Left ventricle myocardium inferior (tissue), 1 donor: ENCODE measurements around the gene C2orf49. TPM values are rescaled to one million over a fixed set of nuclear protein-coding genes. Genes with fewer than 3 reads are reported as not detected.
A peak's percentile ranks its signal among the peaks of the same experiment; 100 is the strongest.

ENCODE experiments used
- DNase-seq: peaks from one replicate; pipeline ENCODE4 v3.0.0-alpha.2; 2020
- H3K27ac ChIP-seq: fragments of 200-600 bp; replicated peaks from 2 replicates; pipeline ENCODE4 v1.8.0; 2021
- H3K27me3 ChIP-seq: fragments of 200-600 bp; 2 replicates; pipeline ENCODE4 v1.8.0; 2021; ENCODE audit warnings: low read depth
- H3K36me3 ChIP-seq: fragments of 200-600 bp; 2 replicates; pipeline ENCODE4 v1.8.0; 2021
- H3K4me1 ChIP-seq: fragments of 200-600 bp; 2 replicates; pipeline ENCODE4 v1.8.0; 2021
- H3K4me3 ChIP-seq: fragments of 200-600 bp; 2 replicates; pipeline ENCODE4 v1.8.0; 2021; ENCODE audit warnings: mild to moderate bottlenecking, moderate library complexity
- H3K9me3 ChIP-seq: fragments of 200-600 bp; replicated peaks from 2 replicates; pipeline ENCODE4 v1.8.0; 2021
- CTCF ChIP-seq: fragments of 200-600 bp; IDR thresholded peaks from 2 replicates; pipeline ENCODE4 v1.8.0; 2021; ENCODE audit warnings: antibody characterized with exemption, mild to moderate bottlenecking, borderline replicate concordance
- intact Hi-C: fragments of 100-400 bp; cut with micrococcal nuclease; formaldehyde crosslinking; loops from one replicate; pipeline ENCODE4 v1.11.0; 2022
- total RNA-seq: library from RNA; stranded (reverse); fragmentation: NEBNext Ultra II Directional; extraction: Animal tissue kit (Norgen Biotek cat#: 25700); gene quantifications from one replicate; pipeline ENCODE4 v1.2.1, GENCODE V29; 2021
- donor health status: DM: no; HTN: yes; CAD: no; lungs with severe emphysema.

The C2orf49 gene
- total RNA-seq, 1 donor from 2014 or later: 22.7 TPM

GRCh38 chr2:105378921-105379383, 41.6 kb downstream of the C2orf49 start:
- no peaks in the 10 kb centered on the region for H3K9me3 ChIP-seq
- TF ChIP-seq CTCF: no peak
- peaks cover 99% of the 10 kb centered on the region for H3K4me1 ChIP-seq
- peak overlapping the region; percentile 85 for H3K27ac ChIP-seq
- DNase-seq: no peak
- no peak overlapping the region for H3K4me3 ChIP-seq
- H3K27me3 ChIP-seq: no peaks in the 10 kb centered on the region
- intact Hi-C loops: no loop called here
- H3K36me3 ChIP-seq: peaks cover 9% of the 10 kb centered on the region

- Histone ChIP-seq H3K4me1 (peaks cover 99% of the 10 kb centered on the region), H3K27me3 (no peaks in the 10 kb centered on the region), H3K36me3 (peaks cover 17% of the 10 kb centered on the region), H3K4me3 (no peak overlapping the region), H3K9me3 (no peaks in the 10 kb centered on the region), H3K27ac (peak overlapping the region; percentile 85)
- DNase-seq: no peak
- intact Hi-C loops: no loop called here
- no peak for TF ChIP-seq CTCF
Measured at GRCh38 chr2:105379741-105380186, 42.4 kb downstream of the C2orf49 start.

- Histone ChIP-seq H3K4me3 (no peak overlapping the region), H3K9me3 (no peaks in the 10 kb centered on the region), H3K27me3 (no peaks in the 10 kb centered on the region), H3K4me1 (peaks cover 99% of the 10 kb centered on the region), H3K36me3 (peaks cover 25% of the 10 kb centered on the region), H3K27ac (peak overlapping the region; percentile 85)
- intact Hi-C loops: no loop called here
- no peak for DNase-seq
- TF ChIP-seq CTCF: no peak
Measured at GRCh38 chr2:105380432-105381100, 43.2 kb downstream of the C2orf49 start.

GRCh38 chr2:105381101-105381668, 43.8 kb downstream of the C2orf49 start:
- Histone ChIP-seq H3K27ac (peak overlapping the region; percentile 85), H3K4me3 (no peak overlapping the region), H3K36me3 (peaks cover 31% of the 10 kb centered on the region), H3K9me3 (no peaks in the 10 kb centered on the region), H3K4me1 (peaks cover 99% of the 10 kb centered on the region), H3K27me3 (no peaks in the 10 kb centered on the region)
- TF ChIP-seq CTCF: no peak
- intact Hi-C loops: no loop called here
- DNase-seq: no peak

GRCh38 chr2:105382177-105382576, 44.8 kb downstream of the C2orf49 start:
- TF ChIP-seq CTCF: no peak
- Histone ChIP-seq H3K36me3 (peaks cover 35% of the 10 kb centered on the region), H3K9me3 (no peaks in the 10 kb centered on the region), H3K4me3 (no peak overlapping the region), H3K4me1 (peaks cover 99% of the 10 kb centered on the region), H3K27ac (peak overlapping the region; percentile 85), H3K27me3 (no peaks in the 10 kb centered on the region)
- DNase-seq: no peak
- intact Hi-C loops: no loop called here
